HK-2 (cell line): ENCODE measurements around the gene F3.
A peak's percentile ranks its signal among the peaks of the same experiment; 100 is the strongest.
"Not testable (repeated sequence)": the region's sequence is repeated elsewhere in the genome, so short reads cannot be mapped to it uniquely, and the experiment has no call there.

Experiments
- DNase-seq: peaks from one replicate; pipeline ENCODE4 v3.0.0-alpha.2; 2018; ENCODE audit not compliant: unreplicated experiment

The F3 gene

GRCh38 chr1:94541246-94542087, at the start of gene F3:
TSS of gene F3 (minus strand) at chr1:94541759. CDS start at chr1:94541636, 123 bp downstream.
- DNase-seq, result peak; percentile 91

- no peak for DNase-seq
Measured at GRCh38 chr1:94590203-94591137, 48.9 kb upstream of the F3 start.

GRCh38 chr1:94589728-94590127, 48.2 kb upstream of the F3 start:
- no peak for DNase-seq

GRCh38 chr1:94582565-94582964, 41.0 kb upstream of the F3 start:
- DNase-seq, result no peak

GRCh38 chr1:94580367-94581115, 39.0 kb upstream of the F3 start:
- no peak for DNase-seq

GRCh38 chr1:94579876-94580294, 38.3 kb upstream of the F3 start:
- peak; percentile 58 for DNase-seq

- DNase-seq, result no peak
Measured at GRCh38 chr1:94578856-94579255, 37.3 kb upstream of the F3 start.

- not testable (repeated sequence) for DNase-seq
Measured at GRCh38 chr1:94573917-94574316, 32.4 kb upstream of the F3 start.

- DNase-seq, result no peak
Measured at GRCh38 chr1:94572780-94573179, 31.2 kb upstream of the F3 start.

GRCh38 chr1:94570965-94571364, 29.4 kb upstream of the F3 start:
- not testable (repeated sequence) for DNase-seq

GRCh38 chr1:94568806-94569205, 27.2 kb upstream of the F3 start:
- not testable (repeated sequence) for DNase-seq

GRCh38 chr1:94567975-94568607, 26.5 kb upstream of the F3 start:
- not testable (repeated sequence) for DNase-seq

- not testable (repeated sequence) for DNase-seq
Measured at GRCh38 chr1:94566436-94566835, 24.9 kb upstream of the F3 start.

- no peak for DNase-seq
Measured at GRCh38 chr1:94565901-94566300, 24.3 kb upstream of the F3 start.

- DNase-seq, result no peak
Measured at GRCh38 chr1:94562519-94563260, 21.1 kb upstream of the F3 start.

- no peak for DNase-seq
Measured at GRCh38 chr1:94560333-94560732, 18.8 kb upstream of the F3 start.

- no peak for DNase-seq
Measured at GRCh38 chr1:94559921-94560320, 18.4 kb upstream of the F3 start.

GRCh38 chr1:94555091-94555490, 13.5 kb upstream of the F3 start:
- DNase-seq, result no peak

- DNase-seq, result no peak
Measured at GRCh38 chr1:94554580-94554979, 13.0 kb upstream of the F3 start.

- no peak for DNase-seq
Measured at GRCh38 chr1:94553931-94554330, 12.4 kb upstream of the F3 start.

GRCh38 chr1:94553323-94553730, 11.8 kb upstream of the F3 start:
- DNase-seq, result no peak
